Right lobe of liver (tissue), 4 donors: Measurements from ENCODE around the gene SCGB3A1.
A peak's percentile ranks its signal among the peaks of the same experiment; 100 is the strongest.

Experiments used
- CTCF ChIP-seq, 4 donors: fragments of 200-600 bp in 3 of 4; fragments of 450-650 bp in 1 of 4; IDR thresholded peaks; one replicate each; pipeline versions ENCODE4 v1.5.1 to v1.8.0; 2016 to 2022; ENCODE audit warnings: antibody characterized with exemption in 4 of 4, mild to moderate bottlenecking in 2 of 4
- POLR2A ChIP-seq: fragments of 450-650 bp; IDR thresholded peaks from one replicate; pipeline ENCODE4 v1.6.1; 2017; ENCODE audit warnings: antibody characterized with exemption, mild to moderate bottlenecking
- donor health status: DM: no; HTN: no; CAD: no.
- donor health status: DM: no; HTN: no; CAD: no.
- donor health status: DM: no; HTN: yes; CAD: no.

- TF ChIP-seq CTCF (IDR thresholded peaks at IDR 0.05) (peak; percentile 52 to 78 (median 75)), POLR2A (no peak)
Measured at GRCh38 chr5:180605554-180606214, 14.4 kb upstream of the SCGB3A1 start.
